HG02623 (cell line): ENCODE measurements around the gene TCF7.
A peak's percentile ranks its signal among the peaks of the same experiment; 100 is the strongest.

Source experiments
- ATAC-seq: cut with Tn5 transposase; IDR thresholded peaks from one replicate; pipeline ENCODE4 v1.9.1; 2021; ENCODE audit warnings: moderate library complexity; ENCODE audit not compliant: unreplicated experiment

TCF7 gene

GRCh38 chr5:134088994-134089560 lies 25.4 kb upstream of the TCF7 start:
- ATAC-seq: no peak

GRCh38 chr5:134090522-134090921 lies 24.0 kb upstream of the TCF7 start:
- ATAC-seq: no peak

DNA sequence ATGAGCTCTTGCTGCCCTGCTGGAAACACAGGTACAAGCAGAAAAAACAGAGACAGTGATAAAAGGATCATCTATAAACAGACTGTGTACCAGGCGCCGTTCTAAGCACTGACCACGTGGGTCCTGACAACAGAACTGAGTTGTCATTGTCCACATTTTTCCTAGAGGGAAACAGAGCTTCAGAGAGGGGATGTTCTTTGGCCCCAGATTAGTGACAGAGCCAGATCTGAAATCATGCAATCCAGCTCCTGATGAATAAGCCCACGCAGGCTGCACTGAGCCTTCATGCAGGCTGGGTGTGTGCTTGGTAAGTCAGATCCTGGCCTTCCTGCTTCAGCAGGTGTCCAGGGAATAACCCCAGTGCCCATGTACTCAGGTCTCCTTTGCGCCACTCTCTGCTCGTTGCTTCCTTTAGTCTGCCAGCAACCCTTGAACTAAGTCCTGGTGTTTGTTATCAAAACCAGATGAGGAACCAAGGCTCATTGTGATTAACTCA lies 22.8 kb upstream of the TCF7 start:
- no peak for ATAC-seq

DNA sequence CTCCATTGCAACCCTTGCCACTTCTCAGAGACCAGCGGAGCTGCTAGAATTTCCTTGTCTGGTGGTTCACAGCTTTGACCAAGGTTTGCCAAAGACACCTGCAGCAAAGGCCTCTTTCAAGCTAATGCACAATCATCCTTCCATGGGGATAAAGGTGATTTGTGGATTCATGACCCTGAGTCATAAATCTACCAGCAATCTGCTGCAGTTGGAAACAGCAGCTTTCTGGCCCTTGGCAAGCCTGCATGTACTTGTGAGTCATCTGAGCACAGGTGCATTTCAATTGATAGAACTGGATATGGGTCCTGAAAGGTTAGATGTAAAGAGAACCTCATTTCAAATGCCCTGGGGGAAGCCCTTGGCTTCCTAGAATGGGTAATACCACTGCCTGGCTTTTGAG lies 21.6 kb upstream of the TCF7 start:
- no peak for ATAC-seq

- no peak for ATAC-seq
These were observed 21.1 kb upstream of the TCF7 start for GRCh38 chr5:134093351-134093750.

DNA sequence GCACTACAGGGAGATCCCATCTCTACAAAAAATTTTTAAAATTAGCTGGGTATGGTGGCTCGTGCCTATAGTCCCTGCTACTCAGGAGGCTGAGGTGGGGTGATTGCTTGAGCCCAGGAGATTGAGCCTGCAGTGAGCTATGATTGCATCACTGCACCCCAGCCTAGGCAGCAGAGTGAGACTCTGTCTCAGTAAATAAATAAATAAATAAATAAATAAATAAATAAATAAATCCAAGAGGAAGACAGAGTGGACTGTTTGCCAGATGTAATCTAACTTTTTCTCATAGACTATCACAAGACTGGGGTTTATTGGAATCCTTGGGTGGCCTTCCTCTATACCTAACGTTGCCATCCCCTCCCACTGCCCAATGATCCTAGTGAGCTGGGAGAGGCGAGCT lies 19.2 kb upstream of the TCF7 start:
- ATAC-seq: no peak

- ATAC-seq: no peak
These were observed 18.4 kb upstream of the TCF7 start for GRCh38 chr5:134095887-134096589.

- no peak for ATAC-seq
These were observed 17.2 kb upstream of the TCF7 start for GRCh38 chr5:134097211-134097749.

- ATAC-seq: no peak
These were observed 15.8 kb upstream of the TCF7 start for GRCh38 chr5:134098690-134099089.

DNA sequence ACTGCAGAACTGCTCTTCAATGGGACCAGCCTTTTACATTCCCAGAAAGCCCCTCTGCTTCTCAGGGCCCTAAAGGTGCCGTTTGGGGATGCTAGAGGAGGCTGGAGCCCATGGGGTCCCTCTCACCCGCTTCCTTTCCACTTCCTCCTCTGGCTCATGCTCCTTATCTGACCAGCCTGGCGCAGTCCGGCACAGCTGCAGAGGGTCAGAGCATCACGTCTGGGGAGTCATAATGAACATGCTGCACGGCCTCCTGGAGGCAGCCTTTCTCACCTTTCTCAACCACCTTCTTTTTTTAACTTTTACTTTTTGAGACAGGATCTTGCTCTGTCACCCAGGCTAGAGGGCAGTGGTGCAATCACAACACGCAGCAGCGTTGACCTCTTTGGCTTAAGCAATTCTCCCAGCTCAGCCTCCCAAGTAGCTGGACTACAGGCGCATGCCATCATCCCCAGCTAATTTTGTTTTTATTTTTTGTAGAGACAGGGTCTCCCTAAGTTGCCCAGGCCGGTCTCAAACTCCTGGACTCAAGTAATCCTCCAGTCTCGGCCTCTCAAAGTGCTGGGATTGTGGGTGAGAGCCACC lies 15.1 kb upstream of the TCF7 start:
- no peak for ATAC-seq

DNA sequence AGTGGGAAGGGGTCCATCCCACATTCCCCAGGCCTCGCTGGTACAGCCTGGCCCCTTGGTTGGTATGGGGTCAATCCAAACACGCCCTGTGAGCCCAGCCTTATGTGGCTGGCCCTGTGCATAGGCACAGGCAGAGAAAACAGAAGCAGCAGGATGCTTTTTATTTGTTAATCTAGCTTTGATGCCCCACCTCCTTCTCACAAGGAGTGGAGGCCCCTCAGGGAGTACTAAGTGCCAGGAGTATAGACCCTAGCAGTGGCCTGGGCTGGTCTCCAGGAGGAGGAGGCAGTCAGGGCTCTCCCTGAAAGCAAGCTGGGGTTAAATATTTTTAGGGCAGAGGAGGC lies 14.6 kb upstream of the TCF7 start:
- no peak for ATAC-seq

- ATAC-seq: peak; percentile 85
These were observed 14.0 kb upstream of the TCF7 start for GRCh38 chr5:134100283-134101091.

DNA sequence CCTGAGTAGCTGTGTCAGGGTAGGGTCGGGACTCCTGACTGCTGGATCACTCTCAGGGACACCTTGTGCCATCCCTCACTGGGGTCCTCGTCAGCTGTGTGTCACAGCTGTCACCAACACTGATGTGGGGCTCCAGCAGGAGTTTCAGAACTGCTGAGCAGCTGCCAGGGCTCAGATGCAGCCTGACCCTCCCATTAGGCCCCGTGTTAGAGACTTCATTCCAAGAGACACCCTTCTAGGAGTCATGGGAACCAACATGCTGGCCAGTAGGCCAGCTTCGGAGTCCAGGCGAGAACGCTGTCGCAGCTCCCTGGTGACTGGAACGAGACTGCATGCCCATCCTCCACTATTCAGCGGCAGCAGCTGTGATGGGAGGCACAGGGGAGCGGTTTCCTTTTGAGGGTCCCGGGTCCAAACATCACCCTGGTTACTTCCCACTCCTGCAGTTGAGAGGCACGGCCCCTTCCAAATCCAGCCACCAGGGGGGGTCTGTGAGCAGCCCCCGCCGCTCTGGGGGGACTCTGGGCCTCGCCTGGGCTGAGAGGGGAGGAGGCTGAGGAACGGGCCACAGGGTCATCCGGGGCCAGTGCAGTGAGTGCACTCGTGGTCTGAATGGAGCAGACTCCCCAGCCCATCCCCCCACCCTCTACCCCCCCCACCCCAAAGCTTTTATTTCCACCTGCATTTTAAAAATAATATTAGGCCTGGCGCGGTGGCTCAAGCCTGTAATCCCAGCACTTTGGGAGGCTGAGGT lies 12.6 kb upstream of the TCF7 start:
- ATAC-seq: no peak

GRCh38 chr5:134103397-134103796 lies 11.1 kb upstream of the TCF7 start:
- ATAC-seq: no peak

GRCh38 chr5:134103998-134104654 lies 10.4 kb upstream of the TCF7 start:
- ATAC-seq: no peak

GRCh38 chr5:134106991-134107701 lies 7.3 kb upstream of the TCF7 start:
- ATAC-seq: no peak

- ATAC-seq: no peak
These were observed 6.7 kb upstream of the TCF7 start for GRCh38 chr5:134107779-134108178.

DNA sequence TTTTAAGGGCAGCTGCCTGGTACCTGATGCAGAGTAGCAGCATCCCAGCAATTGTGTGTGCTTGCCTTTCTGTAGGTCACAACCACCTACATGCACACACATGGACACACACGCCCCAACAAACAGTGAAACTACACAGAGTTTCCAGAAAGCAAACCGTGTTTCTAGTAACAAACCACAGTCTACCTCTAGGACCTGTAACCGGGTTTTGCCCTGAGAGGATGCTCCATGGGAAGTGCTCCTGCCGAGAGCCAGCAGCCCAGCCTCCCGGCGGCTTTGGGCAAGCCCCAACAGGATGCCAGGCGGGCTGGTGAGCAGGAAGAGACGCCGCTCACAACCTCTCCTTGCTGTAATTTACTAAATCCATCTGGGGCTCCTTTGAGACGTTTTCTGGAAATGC lies 4.1 kb upstream of the TCF7 start:
- ATAC-seq: no peak
